T-cell (primary cell): ENCODE results near the gene ING3. TPM values are rescaled to one million over a fixed set of nuclear protein-coding genes. Genes with fewer than 3 reads are reported as not detected.

Experiments
- ATAC-seq, 4 experiments: fragments of 200-7000 bp in 3 of 4; fragments of 150-1000 bp in 1 of 4; cut with Tn5 transposase; replicated peaks in 1 of 4; 1 replicate in 3 of 4; 2 replicates in 1 of 4; pipeline ENCODE4 v1.10.0; 2021; ENCODE audit warnings: moderate library complexity in 3 of 4, mild to moderate bottlenecking in 2 of 4, moderate number of reproducible peaks in 1 of 4
- CTCF ChIA-PET, 2 donors: fragments of 300-600 bp; sonication (Branson Sonifier 250); formaldehyde crosslinking; loops; one replicate each; lab custom pipeline; 2022; ENCODE audit warnings: antibody characterized with exemption in 2 of 2; lab: Charles Lee
- POLR2A ChIA-PET, 2 donors: fragments of 300-600 bp; sonication (Branson Sonifier 250); formaldehyde crosslinking; loops; one replicate each; lab custom pipeline; 2022; ENCODE audit warnings: antibody characterized with exemption in 2 of 2; lab: Charles Lee
- DNase-seq, 35 experiments: peaks; one replicate each; pipeline versions ENCODE4 v3.0.0 to v3.0.0-alpha.2; 2013 to 2023
- H3K27ac ChIP-seq: one replicate; pipeline ENCODE4 v1.5.1; 2013; ENCODE audit warnings: low read length
- H3K27me3 ChIP-seq, 2 experiments: replicated peaks in 1 of 2; 1 replicate in 1 of 2; 2 replicates in 1 of 2; pipeline versions ENCODE4 v1.6.1 to v1.7.0; 2013; ENCODE audit warnings: low read length in 1 of 2, mixed read lengths in 1 of 2; ENCODE audit not compliant: control insufficient read depth in 2 of 2, insufficient read depth in 2 of 2; ENCODE audit errors: extremely low read depth in 1 of 2
- H3K36me3 ChIP-seq, 2 donors: 1 replicate in 1 of 2; 2 replicates in 1 of 2; pipeline versions ENCODE4 v1.6.1 to v1.7.0; 2013; ENCODE audit warnings: low read length in 1 of 2; ENCODE audit not compliant: control insufficient read depth in 2 of 2, insufficient read depth in 1 of 2; ENCODE audit errors: extremely low read depth in 1 of 2
- H3K4me1 ChIP-seq, 2 experiments: 1 replicate in 1 of 2; 2 replicates in 1 of 2; pipeline versions ENCODE4 v1.6.1 to v1.7.0; 2013; ENCODE audit warnings: low read length in 2 of 2, mixed read lengths in 1 of 2; ENCODE audit not compliant: insufficient read depth in 2 of 2, control insufficient read depth in 1 of 2; ENCODE audit errors: extremely low read depth in 1 of 2
- H3K4me3 ChIP-seq, 2 donors: 1 replicate in 1 of 2; 2 replicates in 1 of 2; pipeline versions ENCODE4 v1.5.1 to v1.7.0; 2013; ENCODE audit warnings: mild to moderate bottlenecking in 2 of 2, low read length in 1 of 2, moderate library complexity in 1 of 2; ENCODE audit not compliant: control insufficient read depth in 1 of 2; ENCODE audit errors: extremely low read depth in 1 of 2
- H3K9me3 ChIP-seq: 2 replicates; pipeline ENCODE4 v1.7.0; 2013
- H3K27ac Mint-ChIP-seq, 2 donors: one replicate each; pipeline ENCODE4 v1.8.0; 2020 to 2021; ENCODE audit warnings: mild to moderate bottlenecking in 2 of 2, mixed read lengths in 2 of 2
- H3K27me3 Mint-ChIP-seq, 2 donors: one replicate each; pipeline ENCODE4 v1.8.0; 2021 to 2022; ENCODE audit warnings: mixed read lengths in 2 of 2
- H3K36me3 Mint-ChIP-seq: one replicate; pipeline ENCODE4 v1.8.0; 2021; ENCODE audit warnings: mixed read lengths
- H3K4me1 Mint-ChIP-seq, 3 donors: one replicate each; pipeline ENCODE4 v1.8.0; 2020 to 2022; ENCODE audit warnings: mixed read lengths in 3 of 3, mild to moderate bottlenecking in 1 of 3
- H3K4me3 Mint-ChIP-seq, 3 donors: one replicate each; pipeline ENCODE4 v1.8.0; 2020 to 2022; ENCODE audit warnings: mild to moderate bottlenecking in 3 of 3, mixed read lengths in 3 of 3, moderate library complexity in 3 of 3
- H3K9me3 Mint-ChIP-seq, 3 donors: one replicate each; pipeline ENCODE4 v1.8.0; 2020 to 2022; ENCODE audit warnings: mixed read lengths in 3 of 3
- WGBS: methylation state at CpG from one replicate; pipeline ENCODE4 v1.1.5; 2013; ENCODE audit warnings: missing lambda C conversion rate; ENCODE audit not compliant: insufficient coverage; 5-methylcytosine and 5-hydroxymethylcytosine counted together
- total RNA-seq, 35 experiments: library from RNA in 6 of 35; stranded (reverse) in 6 of 35; fragments of 120-200 nt in 1 of 35; gene quantifications; one replicate each; pipeline versions ENCODE4 v1.2.1 to v1.2.4 and lab custom pipeline; 2013 to 2026

Gene ING3
- total RNA-seq, 5 donors from 2014 or later (not counting 1 experiment from before 2014, with no cell fraction given) = 20.6 to 32.3 (median 25.6) TPM

DNA sequence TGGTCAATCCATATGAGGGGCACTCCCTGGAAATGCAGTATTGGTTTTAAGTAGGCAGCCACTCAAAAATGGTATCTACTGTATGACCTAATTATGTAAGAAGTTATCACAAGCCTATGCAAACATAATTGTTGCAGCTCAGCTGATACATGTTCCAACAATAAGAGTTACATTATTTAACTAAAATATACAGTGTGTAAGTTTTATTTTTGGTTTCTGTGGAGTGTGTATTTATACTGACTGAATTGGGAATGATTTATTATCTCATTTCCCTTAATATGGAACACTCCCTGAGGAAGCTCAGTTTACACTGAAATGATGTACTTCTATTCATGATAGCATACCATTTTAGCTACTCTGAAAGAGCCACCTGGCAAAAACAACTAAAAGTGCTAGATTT, 2.6 kb upstream of the ING3 start:
- peaks cover 22 to 26% (median 24%) of the 10 kb centered on the region in 3 donors for H3K4me1 Mint-ChIP-seq
- no peaks in the 10 kb centered on the region for H3K27me3 ChIP-seq
- no peak overlapping the region for H3K27ac Mint-ChIP-seq
- no peak overlapping the region for H3K4me3 Mint-ChIP-seq
- ATAC-seq (no peak), DNase-seq (no peak)
- CTCF ChIA-PET = no interaction called here
- POLR2A ChIA-PET = interaction anchor here in 1 of 2 donors (1.0 kb wide), 1 partner anchor 14 kb away, joined by 3 read pairs; no protein-coding TSS in a partner anchor
- H3K9me3 ChIP-seq = no peaks in the 10 kb centered on the region
- H3K27me3 Mint-ChIP-seq = peaks cover 12 to 14% of the 10 kb centered on the region in 2 donors
- H3K4me1 ChIP-seq = peaks cover 5 to 6% of the 10 kb centered on the region in 2 experiments
- peaks cover 0 to 2% of the 10 kb centered on the region in 2 donors for H3K36me3 ChIP-seq
- no peak overlapping the region for H3K4me3 ChIP-seq
- H3K9me3 Mint-ChIP-seq = no peaks in the 10 kb centered on the region
- peaks cover 4% of the 10 kb centered on the region for H3K36me3 Mint-ChIP-seq
- H3K27ac ChIP-seq = no peak overlapping the region

DNA sequence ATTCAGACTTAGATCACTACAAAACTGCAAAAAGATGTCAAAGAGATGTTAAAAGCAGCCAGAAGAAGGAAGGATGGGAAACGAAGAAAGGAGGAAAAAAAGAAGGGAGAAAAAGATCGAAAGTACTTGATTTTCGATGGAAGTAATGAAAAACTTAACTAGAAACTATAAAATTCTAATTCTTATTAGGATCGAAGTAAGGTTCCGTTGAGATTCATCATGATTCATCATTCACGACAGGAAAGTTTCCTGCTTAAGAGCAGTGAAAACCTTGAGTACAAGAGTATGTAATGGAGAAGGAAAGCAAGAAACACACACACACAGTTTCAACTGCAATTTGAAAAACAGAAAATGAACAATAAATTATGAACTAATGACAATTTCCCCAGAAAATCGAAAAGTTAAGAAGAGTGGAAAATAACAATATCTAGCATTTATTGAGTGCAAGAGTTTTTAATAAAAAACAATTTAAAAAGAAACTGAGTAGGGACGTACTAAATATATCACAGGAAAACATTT, 1.1 kb upstream of the ING3 start:
- no peaks in the 10 kb centered on the region for H3K9me3 ChIP-seq
- peaks cover 5 to 6% of the 10 kb centered on the region in 2 experiments for H3K4me1 ChIP-seq
- H3K4me3 ChIP-seq = peak overlapping the region; percentile 80 to 84
- Mint-ChIP-seq H3K27ac (peak overlapping the region in 1 of 2 donors; percentile 49), H3K4me1 (peaks cover 22 to 30% (median 26%) of the 10 kb centered on the region in 3 donors), H3K36me3 (peaks cover 6% of the 10 kb centered on the region), H3K27me3 (peaks cover 12 to 14% of the 10 kb centered on the region in 2 donors), H3K9me3 (no peaks in the 10 kb centered on the region), H3K4me3 (peak overlapping the region; percentile 94 to 96 (median 95))
- DNase-seq = no peak
- H3K27ac ChIP-seq = no peak overlapping the region
- WGBS = no CpG with 5 or more reads among the region's 8 CpGs
- no peak for ATAC-seq
- no peaks in the 10 kb centered on the region for H3K27me3 ChIP-seq
- peaks cover 0 to 16% of the 10 kb centered on the region in 2 donors for H3K36me3 ChIP-seq
- ChIA-PET POLR2A (no interaction called here), CTCF (no interaction called here)

DNA sequence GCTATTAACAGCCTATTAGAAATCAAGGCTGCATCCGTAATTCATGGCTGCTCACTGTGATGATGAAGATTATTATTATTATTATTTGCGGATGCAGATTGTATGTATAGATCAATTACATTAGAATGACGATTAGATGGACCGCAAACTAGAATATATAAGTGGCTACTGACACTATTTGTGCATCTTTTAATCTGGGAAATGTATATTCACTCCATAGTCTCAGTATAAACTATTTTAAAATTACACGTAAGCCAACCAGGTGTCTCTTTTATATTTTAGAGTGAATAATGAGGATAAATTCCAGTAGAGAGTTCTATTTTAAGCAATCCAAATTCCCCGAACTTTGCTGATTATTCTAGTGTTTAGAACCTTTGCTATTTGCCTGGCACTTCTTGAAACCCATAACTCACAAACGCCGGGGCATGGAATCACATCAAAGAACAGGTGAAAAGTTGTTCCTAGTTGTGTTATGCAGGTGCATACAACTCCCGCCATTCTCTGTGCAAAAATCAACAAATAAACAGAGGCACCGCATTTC, 509 bp upstream of the ING3 start:
- H3K27me3 Mint-ChIP-seq = peaks cover 12 to 14% of the 10 kb centered on the region in 2 donors
- ATAC-seq = no peak
- CTCF ChIA-PET = interaction anchor here (0.6 to 1.2 kb wide), 6 partner anchors 30 to 1182 kb away, joined by 3 to 6 read pairs (median 3); no protein-coding TSS in a partner anchor

DNA sequence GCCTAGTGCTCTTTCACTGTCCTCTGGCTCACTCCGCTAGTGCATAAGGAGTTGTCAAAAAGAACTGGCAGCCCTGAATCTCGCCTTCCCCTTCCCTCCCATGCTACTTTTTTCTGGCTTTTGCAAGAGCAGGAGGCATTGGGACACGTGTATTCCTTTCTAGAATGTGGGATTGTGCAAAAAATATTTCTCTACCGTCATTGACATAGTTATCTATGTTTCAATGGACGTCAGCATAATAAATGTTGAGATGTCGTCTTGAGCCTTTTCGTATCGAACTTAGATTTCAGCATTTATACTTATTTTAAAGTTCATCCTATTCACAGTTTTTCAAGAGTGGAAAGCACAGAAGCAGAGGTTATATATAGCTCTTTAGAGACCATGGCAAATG, 727 bp downstream of the ING3 start:
- peaks cover 19% of the 10 kb centered on the region for H3K36me3 Mint-ChIP-seq
- H3K9me3 ChIP-seq = no peaks in the 10 kb centered on the region
- peak overlapping the region; percentile 80 to 84 for H3K4me3 ChIP-seq
- DNase-seq (no peak), ATAC-seq (no peak)
- POLR2A ChIA-PET = interaction anchor here in 1 of 2 donors (0.6 to 0.8 kb wide), 3 partner anchors 8 to 24 kb away, joined by 3 to 5 read pairs (median 5); no protein-coding TSS in a partner anchor
- H3K27me3 ChIP-seq = no peaks in the 10 kb centered on the region
- peak overlapping the region; percentile 97 to 98 for H3K27ac Mint-ChIP-seq
- CTCF ChIA-PET = interaction anchor here in 1 of 2 donors (1.2 to 1.5 kb wide), 2 partner anchors 36 to 157 kb away, joined by 3 to 4 read pairs; no protein-coding TSS in a partner anchor
- H3K36me3 ChIP-seq = peaks cover 0 to 28% of the 10 kb centered on the region in 2 donors
- H3K4me3 Mint-ChIP-seq = peak overlapping the region; percentile 94 to 96 (median 95)
- H3K4me1 ChIP-seq = peaks cover 5 to 6% of the 10 kb centered on the region in 2 experiments
- no peaks in the 10 kb centered on the region for H3K9me3 Mint-ChIP-seq
- H3K27me3 Mint-ChIP-seq = peaks cover 8 to 12% of the 10 kb centered on the region in 2 donors
- 0% methylated on average over 1 of the region's 8 CpGs for WGBS
- peaks cover 22 to 37% (median 33%) of the 10 kb centered on the region in 3 donors for H3K4me1 Mint-ChIP-seq
- H3K27ac ChIP-seq = peak overlapping the region; percentile 98

More for the DNA sequence above, 509 bp upstream of the ING3 start:
- Histone ChIP-seq H3K9me3 (no peaks in the 10 kb centered on the region), H3K36me3 (peaks cover 0 to 23% of the 10 kb centered on the region in 2 donors), H3K27ac (peak overlapping the region; percentile 98), H3K4me3 (peak overlapping the region; percentile 80 to 84), H3K27me3 (no peaks in the 10 kb centered on the region), H3K4me1 (peaks cover 5 to 6% of the 10 kb centered on the region in 2 experiments)
- DNase-seq = peak in 1 of 35 experiments; percentile 13
- peaks cover 9% of the 10 kb centered on the region for H3K36me3 Mint-ChIP-seq
- H3K27ac Mint-ChIP-seq = peak overlapping the region; percentile 97 to 98
- WGBS = 0% methylated on average over 1 of the region's 10 CpGs
- H3K4me1 Mint-ChIP-seq = peaks cover 22 to 32% (median 28%) of the 10 kb centered on the region in 3 donors
- no peaks in the 10 kb centered on the region for H3K9me3 Mint-ChIP-seq
- POLR2A ChIA-PET = interaction anchor here (0.6 to 1.0 kb wide), 11 partner anchors 17 to 492 kb away, joined by 3 to 11 read pairs (median 4); no protein-coding TSS in a partner anchor
- peak overlapping the region; percentile 94 to 96 (median 95) for H3K4me3 Mint-ChIP-seq

DNA sequence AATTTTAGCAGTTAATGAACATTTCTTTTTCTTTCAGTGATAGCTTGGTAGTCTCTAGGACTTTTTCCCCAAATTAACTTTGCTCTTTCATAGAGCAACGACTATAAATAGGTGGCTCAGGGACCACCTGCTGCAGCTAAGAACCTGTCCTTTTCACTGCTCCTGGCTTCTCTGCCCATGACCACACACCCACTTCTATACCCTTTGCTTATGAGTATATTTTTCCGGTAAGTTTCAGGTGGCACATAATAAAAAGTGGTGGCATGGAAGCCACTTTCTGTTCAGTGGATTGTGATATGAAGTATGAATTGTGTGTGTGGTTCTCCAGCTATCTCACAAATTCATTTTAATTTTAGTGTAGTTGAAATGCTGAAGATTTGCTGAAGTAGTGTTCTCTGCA, 1.2 kb downstream of the ING3 start:
- Histone ChIP-seq H3K27me3 (no peaks in the 10 kb centered on the region), H3K4me1 (peaks cover 5 to 6% of the 10 kb centered on the region in 2 experiments), H3K36me3 (peaks cover 0 to 28% of the 10 kb centered on the region in 2 donors), H3K4me3 (peak overlapping the region in 1 of 2 donors; percentile 84), H3K9me3 (no peaks in the 10 kb centered on the region), H3K27ac (peak overlapping the region; percentile 98)
- DNase-seq (peak in 1 of 35 experiments; percentile 10), ATAC-seq (no peak)
- 60% methylated on average over 1 of the region's 2 CpGs for WGBS
- CTCF ChIA-PET = interaction anchor here in 1 of 2 donors (1.5 kb wide), 1 partner anchor 156 kb away, joined by 4 read pairs; no protein-coding TSS in a partner anchor
- POLR2A ChIA-PET = interaction anchor here in 1 of 2 donors (0.6 to 0.8 kb wide), 3 partner anchors 9 to 23 kb away, joined by 3 to 5 read pairs (median 5); no protein-coding TSS in a partner anchor
- peak overlapping the region in 1 of 2 donors; percentile 98 for H3K27ac Mint-ChIP-seq
- H3K4me3 Mint-ChIP-seq = peak overlapping the region; percentile 94 to 96 (median 95)
- H3K27me3 Mint-ChIP-seq = peaks cover 5 to 11% of the 10 kb centered on the region in 2 donors
- H3K4me1 Mint-ChIP-seq = peaks cover 22 to 38% (median 34%) of the 10 kb centered on the region in 3 donors
- H3K9me3 Mint-ChIP-seq = no peaks in the 10 kb centered on the region
- peaks cover 22% of the 10 kb centered on the region for H3K36me3 Mint-ChIP-seq

DNA sequence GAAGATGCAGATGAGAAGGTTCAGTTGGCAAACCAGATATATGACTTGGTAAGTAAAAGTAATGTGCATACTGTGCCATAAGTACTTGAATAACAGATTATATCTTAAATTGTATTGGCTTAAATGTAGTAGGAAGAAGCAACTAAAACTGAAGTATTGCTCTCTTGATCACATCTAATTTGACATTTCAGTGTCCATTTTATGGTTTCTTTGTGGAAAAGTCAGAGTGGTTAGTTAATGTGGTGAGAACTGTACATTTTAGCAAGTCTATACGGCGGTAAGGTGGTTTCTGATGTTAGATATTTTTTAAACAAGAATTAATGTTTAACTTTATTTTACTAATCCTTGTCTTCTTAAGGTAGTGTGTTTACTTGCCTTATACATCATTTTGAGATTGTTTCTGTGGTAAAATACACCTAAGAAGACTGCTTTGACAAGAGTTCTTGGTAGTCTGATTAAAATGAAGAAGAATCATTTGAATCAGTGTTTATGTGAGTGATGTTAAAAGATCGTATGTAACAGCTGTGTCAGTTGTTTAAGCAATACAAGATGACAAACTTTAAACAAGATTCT, 5.1 kb downstream of the ING3 start:
- peaks cover 47% of the 10 kb centered on the region for H3K36me3 Mint-ChIP-seq
- no peaks in the 10 kb centered on the region for H3K27me3 Mint-ChIP-seq
- no peak overlapping the region for H3K27ac Mint-ChIP-seq
- no peaks in the 10 kb centered on the region for H3K27me3 ChIP-seq
- POLR2A ChIA-PET = no interaction called here
- CTCF ChIA-PET = no interaction called here
- H3K4me3 Mint-ChIP-seq = no peak overlapping the region
- no peak overlapping the region for H3K4me3 ChIP-seq
- WGBS = no CpG with 5 or more reads among the region's 3 CpGs
- peaks cover 0 to 34% of the 10 kb centered on the region in 2 donors for H3K36me3 ChIP-seq
- peaks cover 31 to 34% (median 33%) of the 10 kb centered on the region in 3 donors for H3K4me1 Mint-ChIP-seq
- DNase-seq (no peak), ATAC-seq (no peak)
- H3K9me3 Mint-ChIP-seq = no peaks in the 10 kb centered on the region
- peaks cover 5 to 6% of the 10 kb centered on the region in 2 experiments for H3K4me1 ChIP-seq
- no peaks in the 10 kb centered on the region for H3K9me3 ChIP-seq
- H3K27ac ChIP-seq = no peak overlapping the region
